Measurements from ENCODE around the gene OXNAD1.

OXNAD1 gene

GRCh38 chr3:16247282-16248061 lies 17.5 kb upstream of the OXNAD1 start:
- DNase-seq (ENCODE audit: low spot score): peak; percentile 80

GRCh38 chr3:16248556-16248955 lies 16.5 kb upstream of the OXNAD1 start:
- no peak for DNase-seq (ENCODE audit: low spot score)

GRCh38 chr3:16249336-16249735 lies 15.7 kb upstream of the OXNAD1 start:
- DNase-seq (ENCODE audit: low spot score): peak; percentile 18

- DNase-seq (ENCODE audit: low spot score): no peak
These were observed 15.1 kb upstream of the OXNAD1 start for GRCh38 chr3:16249886-16250285.

GRCh38 chr3:16251316-16252085 lies 13.5 kb upstream of the OXNAD1 start:
- DNase-seq (ENCODE audit: low spot score): no peak

GRCh38 chr3:16252243-16252978 lies 12.6 kb upstream of the OXNAD1 start:
- no peak for DNase-seq (ENCODE audit: low spot score)

GRCh38 chr3:16252988-16253387 lies 12.0 kb upstream of the OXNAD1 start:
- no peak for DNase-seq (ENCODE audit: low spot score)

GRCh38 chr3:16253601-16254000 lies 11.4 kb upstream of the OXNAD1 start:
- no peak for DNase-seq (ENCODE audit: low spot score)

GRCh38 chr3:16254916-16255315 lies 10.1 kb upstream of the OXNAD1 start:
- no peak for DNase-seq (ENCODE audit: low spot score)

- DNase-seq (ENCODE audit: low spot score): no peak
These were observed 9.7 kb upstream of the OXNAD1 start for GRCh38 chr3:16255326-16255725.

- DNase-seq (ENCODE audit: low spot score): no peak
These were observed 9.3 kb upstream of the OXNAD1 start for GRCh38 chr3:16255726-16256125.

GRCh38 chr3:16257309-16257708 lies 7.7 kb upstream of the OXNAD1 start:
- DNase-seq (ENCODE audit: low spot score): no peak

GRCh38 chr3:16258177-16258576 lies 6.8 kb upstream of the OXNAD1 start:
- no peak for DNase-seq (ENCODE audit: low spot score)

GRCh38 chr3:16258866-16259265 lies 6.1 kb upstream of the OXNAD1 start:
- no peak for DNase-seq (ENCODE audit: low spot score)

- no peak for DNase-seq (ENCODE audit: low spot score)
These were observed 5.0 kb upstream of the OXNAD1 start for GRCh38 chr3:16260046-16260445.

GRCh38 chr3:16262174-16262573 lies 2.8 kb upstream of the OXNAD1 start:
- no peak for DNase-seq (ENCODE audit: low spot score)

GRCh38 chr3:16264174-16264707 lies 771 bp upstream of the OXNAD1 start:
- peak; percentile 10 for DNase-seq (ENCODE audit: low spot score)

- no peak for DNase-seq (ENCODE audit: low spot score)
These were observed 409 bp downstream of the OXNAD1 start for GRCh38 chr3:16265455-16265786.

GRCh38 chr3:16266714-16267113 lies 1.7 kb downstream of the OXNAD1 start:
- DNase-seq (ENCODE audit: low spot score): no peak

GRCh38 chr3:16270855-16271254 lies 5.8 kb downstream of the OXNAD1 start:
- no peak for DNase-seq (ENCODE audit: low spot score)

GRCh38 chr3:16272588-16272987 lies 7.6 kb downstream of the OXNAD1 start:
- DNase-seq (ENCODE audit: low spot score): no peak

- no peak for DNase-seq (ENCODE audit: low spot score)
These were observed 8.9 kb downstream of the OXNAD1 start for GRCh38 chr3:16273867-16274266.

- no peak for DNase-seq (ENCODE audit: low spot score)
These were observed 12.5 kb downstream of the OXNAD1 start for GRCh38 chr3:16277471-16277870.
